Measurements from ENCODE around the gene CYLC1.

Gene CYLC1

GRCh38 chrX:83860846-83861245 lies at the start of gene CYLC1:
CYLC1 (plus strand) TSS chrX:83861146; CDS start chrX:83861183, 37 bp downstream.
- H3K27ac ChIP-seq, result no peak within 1 kb of the TSS
- TF ChIP-seq, protein P1, sequence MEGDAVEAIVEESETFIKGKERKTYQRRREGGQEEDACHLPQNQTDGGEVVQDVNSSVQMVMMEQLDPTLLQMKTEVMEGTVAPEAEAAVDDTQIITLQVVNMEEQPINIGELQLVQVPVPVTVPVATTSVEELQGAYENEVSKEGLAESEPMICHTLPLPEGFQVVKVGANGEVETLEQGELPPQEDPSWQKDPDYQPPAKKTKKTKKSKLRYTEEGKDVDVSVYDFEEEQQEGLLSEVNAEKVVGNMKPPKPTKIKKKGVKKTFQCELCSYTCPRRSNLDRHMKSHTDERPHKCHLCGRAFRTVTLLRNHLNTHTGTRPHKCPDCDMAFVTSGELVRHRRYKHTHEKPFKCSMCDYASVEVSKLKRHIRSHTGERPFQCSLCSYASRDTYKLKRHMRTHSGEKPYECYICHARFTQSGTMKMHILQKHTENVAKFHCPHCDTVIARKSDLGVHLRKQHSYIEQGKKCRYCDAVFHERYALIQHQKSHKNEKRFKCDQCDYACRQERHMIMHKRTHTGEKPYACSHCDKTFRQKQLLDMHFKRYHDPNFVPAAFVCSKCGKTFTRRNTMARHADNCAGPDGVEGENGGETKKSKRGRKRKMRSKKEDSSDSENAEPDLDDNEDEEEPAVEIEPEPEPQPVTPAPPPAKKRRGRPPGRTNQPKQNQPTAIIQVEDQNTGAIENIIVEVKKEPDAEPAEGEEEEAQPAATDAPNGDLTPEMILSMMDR (IDR thresholded peaks at IDR 0.05), result no peak
- no peak for DNase-seq (ENCODE audit: low spot score)
- H3K4me3 ChIP-seq, result no peak within 1 kb of the TSS

- no peak overlapping the region for H3K4me3 ChIP-seq
- DNase-seq (ENCODE audit: low spot score), result no peak
- TF ChIP-seq, protein P1 (IDR thresholded peaks at IDR 0.05), result no peak
- H3K27ac ChIP-seq, result no peak overlapping the region
Observed at GRCh38 chrX:83819304-83819703, 41.6 kb upstream of the CYLC1 start.

- no peak overlapping the region for H3K4me3 ChIP-seq
- TF ChIP-seq, protein P1 (IDR thresholded peaks at IDR 0.05), result no peak
- no peak for DNase-seq (ENCODE audit: low spot score)
- H3K27ac ChIP-seq, result no peak overlapping the region
Observed at GRCh38 chrX:83829874-83830273, 31.1 kb upstream of the CYLC1 start.

- Histone ChIP-seq H3K27ac (no peak overlapping the region), H3K4me3 (no peak overlapping the region)
- TF ChIP-seq, protein P1 (IDR thresholded peaks at IDR 0.05), result peak; percentile 25
- DNase-seq (ENCODE audit: low spot score), result no peak
Observed at GRCh38 chrX:83845397-83845796, 15.5 kb upstream of the CYLC1 start.

DNA sequence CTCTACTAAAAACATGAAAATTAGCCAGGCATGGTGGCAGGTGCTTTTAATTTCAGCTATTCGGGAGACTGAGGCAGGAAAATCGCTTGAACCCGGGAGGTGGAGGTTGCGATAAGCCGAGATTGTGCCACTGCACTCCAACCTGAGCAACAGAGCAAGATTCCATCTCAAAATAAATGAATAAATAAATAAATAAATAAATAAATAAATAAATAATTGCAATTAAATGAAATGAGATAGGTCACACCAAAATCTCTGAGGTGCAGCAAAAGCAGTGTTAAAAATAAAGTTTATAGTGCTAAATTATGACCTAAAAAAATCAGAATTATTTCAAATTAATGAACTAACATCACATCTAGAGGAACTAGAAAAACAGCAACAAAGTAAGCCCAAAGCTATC lies 13.6 kb upstream of the CYLC1 start:
- TF ChIP-seq, protein P1 (IDR thresholded peaks at IDR 0.05), result no peak
- DNase-seq (ENCODE audit: low spot score), result no peak
- Histone ChIP-seq H3K4me3 (no peak overlapping the region), H3K27ac (no peak overlapping the region)

GRCh38 chrX:83888585-83888984 lies 27.6 kb downstream of the CYLC1 start:
- TF ChIP-seq, protein P1 (IDR thresholded peaks at IDR 0.05), result no peak
- Histone ChIP-seq H3K27ac (no peak overlapping the region), H3K4me3 (no peak overlapping the region)
- no peak for DNase-seq (ENCODE audit: low spot score)

DNA sequence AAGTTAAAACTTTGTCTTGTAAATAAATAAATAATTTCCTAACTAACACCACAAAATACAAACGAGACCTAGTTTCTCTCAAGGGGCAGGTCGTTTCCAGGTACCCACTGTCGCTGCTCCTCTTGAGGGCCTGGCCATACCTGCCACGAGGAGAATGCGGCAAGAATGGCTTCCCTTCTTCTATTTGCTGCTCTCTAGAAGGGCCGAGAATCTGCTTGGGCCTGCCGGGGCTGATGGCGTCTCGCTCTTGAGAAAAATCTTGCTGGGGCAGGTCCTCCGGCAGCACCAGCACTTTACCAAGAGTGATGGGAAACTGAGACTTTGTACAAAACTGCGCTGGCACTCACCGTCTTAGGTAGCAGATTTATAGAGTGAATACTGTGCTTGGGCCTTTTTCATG lies 31.5 kb downstream of the CYLC1 start:
- no peak for DNase-seq (ENCODE audit: low spot score)
- Histone ChIP-seq H3K27ac (no peak overlapping the region), H3K4me3 (no peak overlapping the region)
- TF ChIP-seq, protein P1 (IDR thresholded peaks at IDR 0.05), result no peak
